Retinal pigment epithelial cell (primary cell): Measurements from ENCODE around the gene NHERF1.
A peak's percentile ranks its signal among the peaks of the same experiment; 100 is the strongest.

ENCODE experiments used
- DNase-seq: peaks from one replicate; pipeline ENCODE4 v3.0.0-alpha.2; 2010; ENCODE audit warnings: low read depth
- H3K4me3 ChIP-seq: 2 replicates; pipeline ENCODE4 v1.5.1; 2011; ENCODE audit warnings: mild to moderate bottlenecking, low read length, control low read depth, moderate library complexity
- CTCF ChIP-seq: conservative IDR thresholded peaks from 2 replicates; pipeline ENCODE4 v1.5.1; 2011; ENCODE audit warnings: low read depth, low read length, control low read depth, inconsistent platforms

The NHERF1 gene

GRCh38 chr17:74749279-74750038 is 1.0 kb downstream of the NHERF1 start:
- TF ChIP-seq CTCF = no peak
- DNase-seq = no peak
- H3K4me3 ChIP-seq = peak overlapping the region; percentile 98

GRCh38 chr17:74750039-74750326 is 1.6 kb downstream of the NHERF1 start:
- TF ChIP-seq CTCF = no peak
- peak overlapping the region; percentile 98 for H3K4me3 ChIP-seq
- DNase-seq = no peak

GRCh38 chr17:74750327-74751069 is 2.1 kb downstream of the NHERF1 start:
- TF ChIP-seq CTCF = no peak
- no peak for DNase-seq
- H3K4me3 ChIP-seq = peak overlapping the region; percentile 98

GRCh38 chr17:74752415-74752814 is 4.0 kb downstream of the NHERF1 start:
- H3K4me3 ChIP-seq = peak overlapping the region; percentile 98
- TF ChIP-seq CTCF = no peak
- DNase-seq = no peak

- DNase-seq = no peak
- peak overlapping the region; percentile 20 for H3K4me3 ChIP-seq
- no peak for TF ChIP-seq CTCF
Measured at GRCh38 chr17:74752822-74753401, 4.5 kb downstream of the NHERF1 start.

- H3K4me3 ChIP-seq = no peak overlapping the region
- no peak for DNase-seq
- TF ChIP-seq CTCF = no peak
Measured at GRCh38 chr17:74754832-74755231, 6.4 kb downstream of the NHERF1 start.

GRCh38 chr17:74755533-74755932 is 7.1 kb downstream of the NHERF1 start:
- TF ChIP-seq CTCF = no peak
- no peak overlapping the region for H3K4me3 ChIP-seq
- DNase-seq = no peak
